T follicular helper cell (primary cell): Measurements from ENCODE around the gene PADI4.
"Not testable (repeated sequence)": the region's sequence is repeated elsewhere in the genome, so short reads cannot be mapped to it uniquely, and the experiment has no call there.

Experiments used
- DNase-seq: peaks from one replicate; pipeline ENCODE4 v3.0.0-alpha.2; 2020; ENCODE audit warnings: low read depth

The PADI4 gene

GRCh38 chr1:17392199-17392740 lies 84.3 kb downstream of the PADI4 start:
- no peak for DNase-seq

- DNase-seq, result no peak
These were observed 85.2 kb downstream of the PADI4 start for GRCh38 chr1:17393230-17393629.

GRCh38 chr1:17397910-17398695 lies 90.1 kb downstream of the PADI4 start:
- DNase-seq, result no peak

GRCh38 chr1:17400725-17401341 lies 92.8 kb downstream of the PADI4 start:
- no peak for DNase-seq

GRCh38 chr1:17401841-17402240 lies 93.8 kb downstream of the PADI4 start:
- no peak for DNase-seq

- no peak for DNase-seq
These were observed 95.1 kb downstream of the PADI4 start for GRCh38 chr1:17403081-17403480.

GRCh38 chr1:17404034-17404684 lies 96.2 kb downstream of the PADI4 start:
- DNase-seq, result no peak

- DNase-seq, result no peak
These were observed 96.8 kb downstream of the PADI4 start for GRCh38 chr1:17404820-17405219.

- no peak for DNase-seq
These were observed 98.1 kb downstream of the PADI4 start for GRCh38 chr1:17405898-17406759.

- DNase-seq, result not testable (repeated sequence)
These were observed 98.9 kb downstream of the PADI4 start for GRCh38 chr1:17406760-17407475.

- not testable (repeated sequence) for DNase-seq
These were observed 100.0 kb downstream of the PADI4 start for GRCh38 chr1:17407786-17408514.

- DNase-seq, result no peak
These were observed 101.4 kb downstream of the PADI4 start for GRCh38 chr1:17409391-17409811.

- no peak for DNase-seq
These were observed 104.3 kb downstream of the PADI4 start for GRCh38 chr1:17412093-17412870.
